ENCODE measurements around the gene GNAS. TPM values are rescaled to one million over a fixed set of nuclear protein-coding genes. Genes with fewer than 3 reads are reported as not detected.
"Not testable (repeated sequence)": the region's sequence is repeated elsewhere in the genome, so short reads cannot be mapped to it uniquely, and the experiment has no call there.

The GNAS gene
- total RNA-seq, 4 donors from 2014 or later = 334 to 513 (median 458) TPM

GRCh38 chr20:58944610-58945009 is 92.1 kb downstream of the GNAS start:
- intact Hi-C loops (cut with DNase I) = no loop called here
- Histone ChIP-seq H3K36me3 (no peaks in the 10 kb centered on the region), H3K27ac (no peak overlapping the region), H3K9me3 (no peaks in the 10 kb centered on the region), H3K4me1 (no peaks in the 10 kb centered on the region), H3K27me3 (no peaks in the 10 kb centered on the region), H3K4me3 (no peak overlapping the region)
- DNase-seq = no peak
- 68 to 73% methylated on average over 2 to 3 of the region's 5 CpGs for WGBS, 2 donors
- TF ChIP-seq, protein P1, sequence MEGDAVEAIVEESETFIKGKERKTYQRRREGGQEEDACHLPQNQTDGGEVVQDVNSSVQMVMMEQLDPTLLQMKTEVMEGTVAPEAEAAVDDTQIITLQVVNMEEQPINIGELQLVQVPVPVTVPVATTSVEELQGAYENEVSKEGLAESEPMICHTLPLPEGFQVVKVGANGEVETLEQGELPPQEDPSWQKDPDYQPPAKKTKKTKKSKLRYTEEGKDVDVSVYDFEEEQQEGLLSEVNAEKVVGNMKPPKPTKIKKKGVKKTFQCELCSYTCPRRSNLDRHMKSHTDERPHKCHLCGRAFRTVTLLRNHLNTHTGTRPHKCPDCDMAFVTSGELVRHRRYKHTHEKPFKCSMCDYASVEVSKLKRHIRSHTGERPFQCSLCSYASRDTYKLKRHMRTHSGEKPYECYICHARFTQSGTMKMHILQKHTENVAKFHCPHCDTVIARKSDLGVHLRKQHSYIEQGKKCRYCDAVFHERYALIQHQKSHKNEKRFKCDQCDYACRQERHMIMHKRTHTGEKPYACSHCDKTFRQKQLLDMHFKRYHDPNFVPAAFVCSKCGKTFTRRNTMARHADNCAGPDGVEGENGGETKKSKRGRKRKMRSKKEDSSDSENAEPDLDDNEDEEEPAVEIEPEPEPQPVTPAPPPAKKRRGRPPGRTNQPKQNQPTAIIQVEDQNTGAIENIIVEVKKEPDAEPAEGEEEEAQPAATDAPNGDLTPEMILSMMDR (IDR thresholded peaks at IDR 0.05) = no peak
- TF ChIP-seq POLR2A (IDR thresholded peaks at IDR 0.05) = no peak

- Histone ChIP-seq H3K4me3 (no peak overlapping the region), H3K27ac (no peak overlapping the region), H3K4me1 (no peaks in the 10 kb centered on the region), H3K9me3 (no peaks in the 10 kb centered on the region), H3K36me3 (no peaks in the 10 kb centered on the region), H3K27me3 (no peaks in the 10 kb centered on the region)
- no peak for DNase-seq
- intact Hi-C loops (cut with DNase I) = no loop called here
- TF ChIP-seq, protein P1 (IDR thresholded peaks at IDR 0.05) = no peak
- no peak for TF ChIP-seq POLR2A (IDR thresholded peaks at IDR 0.05)
- WGBS, 2 donors = 83 to 87% methylated on average over 10 of the region's 10 CpGs
Measured at GRCh38 chr20:58945965-58946631, 93.6 kb downstream of the GNAS start.

DNA sequence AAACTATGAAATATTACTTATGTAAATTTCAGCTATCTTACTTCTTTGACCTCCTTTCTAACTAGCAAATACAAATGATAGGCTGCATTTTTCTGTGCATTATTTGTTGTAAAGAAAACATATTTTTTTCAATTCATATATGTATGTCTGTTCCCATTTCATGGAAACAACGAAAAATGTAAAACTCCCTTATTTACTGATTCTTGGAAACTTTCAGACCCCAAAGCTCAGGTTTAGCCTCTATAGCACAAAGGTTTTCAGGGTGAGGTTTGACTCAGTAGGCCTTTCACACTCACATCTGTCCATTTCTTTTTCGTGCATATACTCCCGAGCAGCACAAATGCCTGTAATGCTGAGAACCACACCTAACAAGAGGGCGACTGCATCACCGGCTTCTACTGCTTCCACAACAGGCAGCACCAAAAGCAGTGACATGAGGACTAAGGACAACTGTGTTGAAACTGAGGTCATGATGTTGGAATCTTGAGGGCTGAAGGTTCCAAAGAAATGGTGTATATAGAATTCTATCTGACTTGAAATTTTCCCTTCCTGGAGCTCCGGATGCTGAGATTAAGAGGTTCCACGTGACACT is 95.4 kb downstream of the GNAS start:
- DNase-seq; H3K4me1 ChIP-seq; H3K27ac ChIP-seq; H3K4me3 ChIP-seq; intact Hi-C loops (cut with DNase I); H3K36me3 ChIP-seq; H3K27me3 ChIP-seq; H3K9me3 ChIP-seq: not testable (repeated sequence)
- WGBS, 2 donors = 74 to 80% methylated on average over 5 to 7 of the region's 7 CpGs

GRCh38 chr20:58950603-58951002 is 98.1 kb downstream of the GNAS start:
- Histone ChIP-seq H3K4me1 (no peaks in the 10 kb centered on the region), H3K27me3 (no peaks in the 10 kb centered on the region), H3K9me3 (no peaks in the 10 kb centered on the region), H3K27ac (no peak overlapping the region), H3K36me3 (no peaks in the 10 kb centered on the region), H3K4me3 (no peak overlapping the region)
- DNase-seq = no peak
- TF ChIP-seq, protein P1 (IDR thresholded peaks at IDR 0.05) = no peak
- intact Hi-C loops (cut with DNase I) = no loop called here
- WGBS, 2 donors = 72 to 74% methylated on average over 5 of the region's 5 CpGs

DNA sequence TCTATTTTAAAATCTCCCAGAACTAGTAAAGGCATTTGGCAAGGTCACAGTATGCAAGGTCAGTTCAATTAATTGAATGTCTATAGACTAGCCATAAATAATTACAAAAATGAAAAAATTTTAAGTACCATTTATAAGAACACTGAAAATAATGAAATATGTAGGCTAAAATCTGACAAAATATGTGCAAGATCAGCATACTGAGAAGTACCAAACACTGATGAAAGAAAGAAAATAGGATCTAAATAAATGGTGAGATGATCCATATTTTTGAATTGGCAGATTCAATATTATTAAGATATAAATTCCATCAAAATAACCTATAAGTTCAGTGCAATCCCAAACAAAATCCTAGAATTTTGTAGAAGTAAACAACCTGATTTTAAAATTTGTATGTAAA is 100.5 kb downstream of the GNAS start:
- no peaks in the 10 kb centered on the region for H3K36me3 ChIP-seq
- H3K27me3 ChIP-seq = no peaks in the 10 kb centered on the region
- no peak for DNase-seq
- no peak for TF ChIP-seq POLR2A (IDR thresholded peaks at IDR 0.05)
- TF ChIP-seq, protein P1 (IDR thresholded peaks at IDR 0.05) = no peak
- no peak overlapping the region for H3K4me3 ChIP-seq
- intact Hi-C loops (cut with DNase I) = no loop called here
- no peaks in the 10 kb centered on the region for H3K9me3 ChIP-seq
- no peaks in the 10 kb centered on the region for H3K4me1 ChIP-seq
- H3K27ac ChIP-seq = no peak overlapping the region

Measured in esophagus squamous epithelium (tissue), 5 donors.